ENCODE results near the gene LKAAEAR1.
A peak's percentile ranks its signal among the peaks of the same experiment; 100 is the strongest.

Gene LKAAEAR1

GRCh38 chr20:64079273-64080012 lies 4.8 kb downstream of the LKAAEAR1 start, which contains the start of gene RGS19:
Gene RGS19, minus strand, starts transcription at chr20:64079518. Its CDS starts 2,632 bp downstream, at chr20:64076886.
- in situ Hi-C loops (cut with HindIII; ENCODE audit: low sequenced_read_pairs), result no loop called here
- peak within 1 kb of the TSS; percentile 60 for H3K4me3 ChIP-seq (ENCODE audit: low read depth, low read length)

DNA sequence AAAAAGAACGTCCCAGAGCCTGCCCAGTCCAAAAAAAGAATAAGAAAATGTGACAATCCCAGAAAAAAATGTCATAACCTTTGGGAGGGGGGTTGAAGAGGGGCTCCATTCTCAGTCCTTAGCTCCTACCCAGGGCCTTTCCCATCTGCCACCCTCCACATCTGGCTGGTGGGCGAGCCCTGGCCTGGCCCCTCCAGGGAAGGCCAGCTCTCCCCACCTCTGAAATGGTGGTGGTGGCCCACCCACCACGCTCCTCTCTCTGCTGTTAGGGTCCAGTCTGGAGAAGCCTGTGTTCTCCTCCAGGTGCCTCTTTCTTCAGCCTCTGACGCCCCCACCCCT lies 5.3 kb downstream of the LKAAEAR1 start:
- no peak for DNase-seq (ENCODE audit: low read depth)
- TF ChIP-seq CTCF (IDR thresholded peaks at IDR 0.05; ENCODE audit: low read depth, low read length, missing control alignments), result no peak
- H3K4me3 ChIP-seq (ENCODE audit: low read depth, low read length), result peak overlapping the region; percentile 60
- in situ Hi-C loops (cut with HindIII; ENCODE audit: low sequenced_read_pairs), result no loop called here

More at GRCh38 chr20:64079273-64080012, 4.8 kb downstream of the LKAAEAR1 start, which contains the start of gene RGS19:
- DNase-seq (ENCODE audit: low read depth), result no peak
- TF ChIP-seq CTCF (IDR thresholded peaks at IDR 0.05; ENCODE audit: low read depth, low read length, missing control alignments), result no peak

DNA sequence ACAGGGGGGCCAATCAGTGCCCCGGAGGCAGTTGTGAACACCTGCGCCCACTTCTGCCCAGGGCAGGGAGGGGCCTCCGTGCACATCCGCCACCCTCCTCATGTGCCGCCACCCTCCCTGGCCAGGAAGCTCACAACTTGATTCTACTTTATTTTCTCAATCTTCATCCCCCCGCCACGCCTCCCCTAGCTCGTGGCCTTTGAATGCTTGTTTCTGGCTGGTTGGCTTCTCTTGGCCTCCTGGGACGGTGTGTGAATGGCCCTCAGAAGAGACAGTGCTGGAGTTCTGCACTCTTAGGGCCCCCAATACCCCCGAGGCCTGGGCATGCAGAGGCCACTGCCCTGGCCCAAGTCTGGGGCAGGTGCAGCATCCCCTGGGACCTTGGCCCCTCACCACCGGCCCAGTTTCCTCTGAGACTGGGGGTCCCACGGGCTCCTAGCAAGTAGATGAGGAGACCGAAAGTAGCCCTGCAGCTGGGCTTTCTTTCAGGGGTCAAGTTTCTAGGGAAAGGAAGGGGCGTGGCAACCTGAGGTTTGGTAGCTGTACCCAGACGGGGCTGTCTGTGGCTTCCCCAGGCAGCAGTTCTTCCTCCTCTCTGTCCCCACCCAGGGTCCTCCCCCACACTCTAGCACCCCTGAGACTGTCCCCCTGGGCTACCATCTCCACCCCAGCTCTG lies 6.2 kb downstream of the LKAAEAR1 start:
- DNase-seq (ENCODE audit: low read depth), result no peak
- no peak for TF ChIP-seq CTCF (IDR thresholded peaks at IDR 0.05; ENCODE audit: low read depth, low read length, missing control alignments)
- in situ Hi-C loops (cut with HindIII; ENCODE audit: low sequenced_read_pairs), result no loop called here
- H3K4me3 ChIP-seq (ENCODE audit: low read depth, low read length), result peak overlapping the region; percentile 60

DNA sequence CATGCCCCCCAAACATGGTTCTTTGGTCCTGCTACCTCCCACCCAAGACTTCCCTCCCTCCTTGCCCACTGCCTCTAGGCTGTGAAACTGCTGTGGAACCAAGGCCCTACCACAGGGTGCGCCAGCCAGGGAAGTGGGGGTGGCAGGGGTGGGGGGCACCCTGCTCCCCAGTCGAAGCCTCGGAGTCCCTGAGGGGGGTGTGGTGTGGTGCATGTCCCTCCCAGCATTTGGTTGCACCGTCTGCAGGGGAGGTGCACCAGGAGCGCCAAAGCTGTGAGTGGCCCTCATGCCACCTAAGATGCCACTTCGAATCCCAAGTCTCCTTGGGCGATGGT lies 6.7 kb downstream of the LKAAEAR1 start:
- TF ChIP-seq CTCF (IDR thresholded peaks at IDR 0.05; ENCODE audit: low read depth, low read length, missing control alignments), result no peak
- in situ Hi-C loops (cut with HindIII; ENCODE audit: low sequenced_read_pairs), result no loop called here
- H3K4me3 ChIP-seq (ENCODE audit: low read depth, low read length), result no peak overlapping the region
- no peak for DNase-seq (ENCODE audit: low read depth)

GRCh38 chr20:64077094-64077493 lies 7.1 kb downstream of the LKAAEAR1 start:
- TF ChIP-seq CTCF (IDR thresholded peaks at IDR 0.05; ENCODE audit: low read depth, low read length, missing control alignments), result no peak
- in situ Hi-C loops (cut with HindIII; ENCODE audit: low sequenced_read_pairs), result no loop called here
- no peak overlapping the region for H3K4me3 ChIP-seq (ENCODE audit: low read depth, low read length)
- DNase-seq (ENCODE audit: low read depth), result no peak

DNA sequence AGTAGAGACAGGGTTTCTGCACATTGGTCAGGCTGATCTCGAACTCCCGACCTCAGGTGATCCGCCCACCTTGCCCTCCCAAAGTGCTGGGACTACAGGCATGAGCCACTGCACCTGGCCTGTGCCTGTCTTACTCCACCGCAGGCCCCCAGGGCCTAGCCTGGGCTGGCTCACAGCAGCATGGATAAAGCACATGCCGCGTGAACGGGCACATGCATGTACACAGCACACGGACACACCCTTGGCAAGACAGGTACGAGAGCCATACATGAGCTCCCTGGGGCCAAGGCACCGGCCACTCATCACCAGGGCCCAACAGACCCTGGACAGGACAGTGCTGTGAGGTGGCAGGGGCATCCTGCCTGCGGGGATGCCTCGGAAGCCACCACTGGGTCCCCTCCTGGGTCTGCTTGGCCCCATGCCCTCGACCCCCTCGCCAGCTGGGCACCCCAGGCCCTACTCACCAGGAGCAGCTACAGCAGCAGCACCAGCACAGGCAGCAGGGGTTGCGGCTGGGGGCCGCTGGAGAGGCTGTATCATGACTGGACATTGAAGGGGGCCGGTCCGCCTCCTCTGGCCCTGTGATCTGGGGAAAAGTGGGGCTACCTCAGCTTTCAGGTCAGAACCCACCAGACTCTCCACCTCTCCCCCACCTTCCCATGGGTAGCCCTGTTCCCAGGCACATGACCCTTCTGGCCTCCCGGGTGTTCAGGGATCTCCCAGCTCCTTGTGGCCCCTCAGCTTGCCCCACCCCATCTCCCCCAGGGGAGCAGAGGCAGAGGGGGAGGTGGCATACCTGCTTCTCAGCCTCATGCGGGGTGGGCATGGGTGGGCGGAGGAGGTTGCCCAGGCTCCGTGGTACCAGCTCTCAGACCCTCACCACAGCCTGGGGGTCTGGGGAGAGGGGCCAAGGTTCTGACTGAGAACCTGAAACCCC lies 7.9 kb downstream of the LKAAEAR1 start:
- no peak for TF ChIP-seq CTCF (IDR thresholded peaks at IDR 0.05; ENCODE audit: low read depth, low read length, missing control alignments)
- no peak for DNase-seq (ENCODE audit: low read depth)
- H3K4me3 ChIP-seq (ENCODE audit: low read depth, low read length), result no peak overlapping the region
- in situ Hi-C loops (cut with HindIII; ENCODE audit: low sequenced_read_pairs), result no loop called here
